RWPE2 (cell line): ENCODE data around the gene ZNF175.

ENCODE experiments used
- ATAC-seq: fragments of 200-7000 bp; cut with Tn5 transposase; 3 replicates; pipeline ENCODE4 v1.9.1; 2021; ENCODE audit warnings: low read depth
- DNase-seq: peaks from one replicate; pipeline ENCODE4 v3.0.0-alpha.2; 2020; ENCODE audit warnings: low spot score
- H3K27ac ChIP-seq: fragments of 450-650 bp; 2 replicates; pipeline ENCODE4 v1.5.1; 2017; ENCODE audit warnings: mild to moderate bottlenecking; ENCODE audit not compliant: poor library complexity, severe bottlenecking
- H3K27me3 ChIP-seq: fragments of 250-450 bp; sonication (Bioruptor Pico); 2 replicates; pipeline ENCODE4 v1.5.1; 2021; ENCODE audit warnings: mild to moderate bottlenecking, moderate library complexity; ENCODE audit not compliant: insufficient read depth, poor library complexity, severe bottlenecking
- H3K36me3 ChIP-seq: fragments of 250-450 bp; sonication (Bioruptor Pico); 2 replicates; pipeline ENCODE4 v1.5.1; 2020; ENCODE audit warnings: low read depth, mild to moderate bottlenecking, moderate library complexity
- H3K4me1 ChIP-seq: fragments of 250-450 bp; sonication (Bioruptor Pico); 2 replicates; pipeline ENCODE4 v1.5.1; 2021; ENCODE audit warnings: mild to moderate bottlenecking, moderate library complexity; ENCODE audit not compliant: insufficient read depth, poor library complexity, severe bottlenecking
- H3K4me3 ChIP-seq: fragments of 250-450 bp; sonication (Bioruptor Pico); 2 replicates; pipeline ENCODE4 v1.5.1; 2021; ENCODE audit warnings: mild to moderate bottlenecking, moderate library complexity; ENCODE audit not compliant: severe bottlenecking
- H3K9me3 ChIP-seq: fragments of 250-450 bp; sonication (Bioruptor Pico); 2 replicates; pipeline ENCODE4 v1.5.1; 2021; ENCODE audit warnings: mild to moderate bottlenecking, moderate library complexity; ENCODE audit not compliant: severe bottlenecking
- TF ChIP-seq, protein P1 (sequence below): fragments of 450-650 bp; IDR thresholded peaks from one replicate; pipeline ENCODE4 v1.5.1; 2017; ENCODE audit warnings: mild to moderate bottlenecking, moderate library complexity; ENCODE audit not compliant: poor library complexity, severe bottlenecking

Gene ZNF175

DNA sequence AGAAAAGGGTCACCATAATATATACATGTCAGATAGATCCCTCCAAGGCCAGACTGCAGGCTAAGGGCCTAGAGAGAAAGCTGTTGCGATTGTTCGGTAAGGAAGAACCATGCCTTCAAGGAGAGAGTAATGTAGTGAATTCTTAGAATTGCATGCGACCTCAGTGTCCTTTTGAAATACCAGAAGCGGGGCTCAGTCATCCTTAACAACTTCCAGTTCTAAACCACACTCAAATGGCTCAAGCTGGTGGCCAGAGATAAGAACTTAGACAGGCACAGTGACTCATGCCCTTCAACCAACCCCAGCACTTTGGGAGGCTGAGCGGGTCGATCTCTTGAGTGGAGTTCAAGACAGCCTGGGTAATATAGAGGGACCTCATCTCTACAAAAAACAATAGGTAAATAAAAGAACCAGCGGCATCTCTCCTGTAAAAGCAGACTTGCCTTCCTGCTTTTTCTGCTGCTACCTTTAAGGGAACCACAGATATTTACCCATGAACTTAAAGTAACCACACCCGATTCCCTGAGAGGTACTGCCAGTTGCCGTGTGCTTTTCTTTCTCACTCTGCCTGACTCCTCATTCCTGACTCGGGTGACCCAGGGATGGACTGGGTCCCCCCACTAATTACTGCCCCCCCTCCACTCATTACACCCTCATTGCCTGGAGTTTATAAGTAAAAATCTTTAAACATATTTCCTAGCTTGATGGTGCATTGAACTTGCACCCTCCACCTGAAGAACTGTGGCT is 24.3 kb upstream of the ZNF175 start:
- H3K36me3 ChIP-seq = no peaks in the 10 kb centered on the region
- TF ChIP-seq, protein P1, sequence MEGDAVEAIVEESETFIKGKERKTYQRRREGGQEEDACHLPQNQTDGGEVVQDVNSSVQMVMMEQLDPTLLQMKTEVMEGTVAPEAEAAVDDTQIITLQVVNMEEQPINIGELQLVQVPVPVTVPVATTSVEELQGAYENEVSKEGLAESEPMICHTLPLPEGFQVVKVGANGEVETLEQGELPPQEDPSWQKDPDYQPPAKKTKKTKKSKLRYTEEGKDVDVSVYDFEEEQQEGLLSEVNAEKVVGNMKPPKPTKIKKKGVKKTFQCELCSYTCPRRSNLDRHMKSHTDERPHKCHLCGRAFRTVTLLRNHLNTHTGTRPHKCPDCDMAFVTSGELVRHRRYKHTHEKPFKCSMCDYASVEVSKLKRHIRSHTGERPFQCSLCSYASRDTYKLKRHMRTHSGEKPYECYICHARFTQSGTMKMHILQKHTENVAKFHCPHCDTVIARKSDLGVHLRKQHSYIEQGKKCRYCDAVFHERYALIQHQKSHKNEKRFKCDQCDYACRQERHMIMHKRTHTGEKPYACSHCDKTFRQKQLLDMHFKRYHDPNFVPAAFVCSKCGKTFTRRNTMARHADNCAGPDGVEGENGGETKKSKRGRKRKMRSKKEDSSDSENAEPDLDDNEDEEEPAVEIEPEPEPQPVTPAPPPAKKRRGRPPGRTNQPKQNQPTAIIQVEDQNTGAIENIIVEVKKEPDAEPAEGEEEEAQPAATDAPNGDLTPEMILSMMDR = no peak
- peaks cover 3% of the 10 kb centered on the region for H3K27me3 ChIP-seq
- no peak for DNase-seq
- H3K27ac ChIP-seq = no peak overlapping the region
- H3K9me3 ChIP-seq = no peaks in the 10 kb centered on the region
- no peak overlapping the region for H3K4me3 ChIP-seq
- no peaks in the 10 kb centered on the region for H3K4me1 ChIP-seq
- no peak for ATAC-seq

DNA sequence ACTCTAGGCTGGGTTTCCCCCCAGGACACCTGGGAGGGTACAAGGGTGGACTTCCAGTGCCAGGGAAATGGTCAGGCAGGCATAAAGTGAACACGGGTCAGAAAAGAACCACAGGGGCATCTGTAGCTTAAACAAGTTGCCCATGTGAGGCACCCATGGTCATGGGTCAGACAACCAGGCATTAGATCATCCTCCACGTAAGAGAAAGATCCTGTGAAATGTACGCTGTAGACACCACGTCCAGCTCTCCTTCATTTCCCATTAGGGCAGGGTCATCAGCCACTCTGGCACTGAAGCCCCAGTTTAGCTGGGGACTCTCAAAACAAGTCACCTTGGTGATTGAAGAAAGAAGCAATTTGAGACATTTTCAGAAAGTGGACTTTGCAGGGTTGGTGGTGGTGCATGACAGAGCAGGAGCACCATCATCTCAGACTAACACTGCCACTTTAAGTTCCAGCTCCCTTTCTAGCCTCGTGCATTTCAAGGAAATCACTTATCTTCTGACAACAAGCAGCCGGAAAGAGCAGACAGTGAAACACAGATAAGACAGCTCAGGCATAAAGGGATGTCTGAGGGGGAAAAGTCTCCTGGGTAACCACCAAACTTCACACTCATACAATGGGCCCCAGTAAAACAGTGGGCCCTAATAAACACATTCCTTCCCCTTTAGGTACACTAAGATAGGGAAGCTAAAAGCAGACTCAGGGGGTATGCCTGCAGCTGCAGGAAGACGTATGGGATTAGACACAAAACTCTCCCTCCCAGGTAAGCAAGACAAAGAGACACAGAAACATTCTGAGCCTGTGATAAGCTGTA is 23.5 kb upstream of the ZNF175 start:
- Histone ChIP-seq H3K4me1 (no peaks in the 10 kb centered on the region), H3K36me3 (no peaks in the 10 kb centered on the region), H3K4me3 (no peak overlapping the region), H3K27me3 (no peaks in the 10 kb centered on the region), H3K27ac (no peak overlapping the region), H3K9me3 (no peaks in the 10 kb centered on the region)
- DNase-seq (no peak), ATAC-seq (no peak)
- TF ChIP-seq, protein P1 = no peak

DNA sequence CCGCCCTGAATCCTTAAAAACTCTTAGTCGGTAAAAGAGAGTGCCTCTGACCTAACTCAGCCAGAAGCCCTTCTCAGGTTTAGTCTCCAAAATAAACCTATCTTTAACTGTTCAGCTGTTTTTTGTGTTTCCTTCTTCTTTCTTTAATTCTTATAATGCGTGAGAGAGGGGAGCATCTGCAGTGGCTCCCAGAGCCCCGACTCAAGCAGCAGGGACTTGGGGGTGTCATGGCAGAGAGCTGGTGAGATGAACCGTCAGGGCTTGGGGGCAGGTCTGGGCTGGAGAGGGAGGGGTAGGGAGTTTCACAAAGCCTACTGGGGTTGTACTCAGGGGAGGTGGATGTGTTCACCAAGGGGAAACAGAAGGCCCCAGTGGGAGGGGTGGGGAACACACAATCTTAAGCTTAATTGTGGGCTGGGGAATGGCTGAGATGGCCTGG is 22.9 kb upstream of the ZNF175 start:
- no peak for DNase-seq
- TF ChIP-seq, protein P1 = no peak
- Histone ChIP-seq H3K4me1 (no peaks in the 10 kb centered on the region), H3K4me3 (no peak overlapping the region), H3K36me3 (no peaks in the 10 kb centered on the region), H3K9me3 (no peaks in the 10 kb centered on the region), H3K27ac (no peak overlapping the region), H3K27me3 (no peaks in the 10 kb centered on the region)
- ATAC-seq = no peak

DNA sequence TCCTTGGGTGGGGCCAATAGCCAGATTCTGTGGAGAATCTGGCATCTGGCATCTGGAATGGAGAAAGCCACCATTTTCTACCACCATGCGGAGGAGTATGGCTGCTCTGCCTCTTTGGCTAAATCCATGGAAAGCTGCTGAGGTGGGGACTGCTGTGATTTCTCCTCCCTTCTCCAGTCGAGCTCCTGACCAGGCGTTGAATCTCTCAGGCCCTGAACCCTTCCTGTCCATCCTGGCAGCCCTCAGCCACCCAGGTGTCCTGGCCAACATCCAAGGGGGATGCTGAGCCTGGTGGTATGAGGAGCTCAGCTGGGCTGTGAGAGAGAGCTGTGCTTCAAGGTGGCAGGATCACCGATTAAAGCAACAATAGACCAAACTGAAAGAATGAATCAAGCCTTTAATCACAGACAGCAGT is 22.2 kb upstream of the ZNF175 start:
- Histone ChIP-seq H3K27me3 (no peaks in the 10 kb centered on the region), H3K9me3 (no peaks in the 10 kb centered on the region), H3K36me3 (no peaks in the 10 kb centered on the region), H3K4me3 (no peak overlapping the region), H3K27ac (no peak overlapping the region), H3K4me1 (no peaks in the 10 kb centered on the region)
- DNase-seq = no peak
- ATAC-seq = no peak
- TF ChIP-seq, protein P1 = no peak
